Ramos (cell line): ENCODE measurements around the gene IFNA13.
"Not testable (repeated sequence)": the region's sequence is repeated elsewhere in the genome, so short reads cannot be mapped to it uniquely, and the experiment has no call there.

ENCODE experiments used
- in situ Hi-C: fragments of 300-500 bp; cut with MboI; formaldehyde crosslinking; loops from one replicate; pipeline ENCODE4 v1.14.3; 2022; ENCODE audit warnings: low sequenced_read_pairs; ENCODE audit not compliant: unreplicated experiment

The IFNA13 gene

GRCh38 chr9:21367957-21368356, at the start of gene IFNA13:
Gene IFNA13, minus strand, starts transcription at chr9:21368057. Its CDS starts 47 bp downstream, at chr9:21368010.
- in situ Hi-C loops = no loop called here

DNA sequence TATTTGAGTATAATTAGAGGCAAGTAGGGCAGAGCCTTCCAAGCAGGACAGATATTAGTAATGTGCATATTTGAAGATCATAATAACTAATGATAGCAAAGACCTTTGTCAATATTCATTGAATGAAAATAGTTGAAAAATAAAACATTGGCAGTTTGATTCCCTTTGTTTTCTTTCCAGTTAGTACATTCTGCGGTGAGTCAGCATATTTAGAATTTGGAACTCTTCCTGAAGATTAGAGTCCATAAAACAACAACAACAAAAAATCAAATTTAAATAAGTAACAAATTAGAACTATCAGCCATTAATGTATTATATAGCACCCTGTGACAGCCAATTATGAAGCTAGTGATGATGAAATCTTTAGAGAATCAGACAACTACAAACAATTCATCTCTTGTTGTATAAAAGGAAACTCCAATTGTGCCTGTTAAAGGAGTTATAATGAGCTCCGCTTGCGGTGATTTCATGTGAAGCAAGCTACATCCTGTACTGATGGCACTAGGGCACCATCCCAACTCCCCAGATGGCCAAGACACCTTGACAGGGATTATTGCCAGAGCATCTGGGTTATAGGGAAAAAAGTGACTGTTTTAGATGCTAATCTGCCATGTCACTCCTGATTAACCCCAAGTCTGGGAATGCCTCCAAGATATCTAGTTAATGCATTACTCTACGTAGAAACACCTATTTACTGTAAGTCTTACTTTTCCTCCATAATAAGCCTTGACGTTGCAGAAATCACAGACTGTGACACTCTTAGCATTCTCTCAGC, 47.8 kb upstream of the IFNA13 start:
- in situ Hi-C loops = no loop called here

DNA sequence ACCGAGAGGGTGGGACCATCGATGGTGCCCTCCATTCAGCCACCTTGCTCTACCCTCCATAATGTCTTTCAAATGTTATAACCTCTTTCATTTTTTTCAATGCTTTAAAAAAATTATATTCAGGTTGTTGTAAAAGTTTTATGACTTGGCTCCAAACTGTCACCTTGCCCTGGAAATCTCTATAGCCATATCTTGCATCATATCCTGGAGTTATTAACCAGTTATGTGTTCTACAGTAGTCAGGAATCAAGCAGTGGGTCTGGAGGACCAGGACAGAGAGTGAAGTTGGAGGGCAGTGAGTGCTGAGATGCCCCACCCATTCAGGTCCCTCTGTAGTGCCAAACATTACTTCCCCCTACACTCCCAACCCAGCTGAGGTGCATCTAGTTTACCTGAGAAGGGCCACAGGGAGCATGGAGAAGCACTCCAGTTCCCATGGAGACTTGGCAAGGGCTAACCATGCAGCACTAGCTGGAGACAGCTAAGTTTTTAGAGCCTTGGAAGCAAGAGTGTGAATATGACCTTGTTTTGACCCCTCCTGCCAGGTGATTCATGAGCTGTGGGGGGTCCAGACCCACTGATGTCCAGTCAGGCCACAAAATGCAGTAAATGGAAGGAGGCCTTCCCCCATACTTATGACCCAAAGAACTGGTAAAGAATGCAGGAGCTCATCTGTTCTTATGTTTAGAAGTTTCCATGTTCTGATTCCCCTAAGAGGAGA, 46.5 kb upstream of the IFNA13 start:
- in situ Hi-C loops = no loop called here

DNA sequence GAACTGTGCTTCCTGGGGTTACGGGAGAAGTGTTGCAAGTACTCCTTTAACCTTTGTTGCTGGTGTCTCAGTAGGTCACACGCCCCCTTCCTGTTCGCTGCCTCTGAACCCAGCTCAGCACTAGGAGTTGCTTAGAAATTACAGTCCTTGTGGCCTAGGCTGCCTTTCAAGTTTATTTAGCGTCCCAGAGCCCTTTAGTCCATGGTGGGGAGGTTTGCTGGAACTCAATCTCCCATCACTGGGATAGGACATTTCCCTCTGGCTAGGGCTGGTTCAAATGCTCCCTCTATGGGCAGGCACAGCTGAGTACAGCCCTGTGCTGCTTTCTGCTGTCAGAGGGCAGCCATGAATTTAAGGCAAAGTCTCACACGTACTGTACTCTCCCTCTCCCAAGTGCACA, 45.8 kb upstream of the IFNA13 start:
- in situ Hi-C loops = no loop called here

DNA sequence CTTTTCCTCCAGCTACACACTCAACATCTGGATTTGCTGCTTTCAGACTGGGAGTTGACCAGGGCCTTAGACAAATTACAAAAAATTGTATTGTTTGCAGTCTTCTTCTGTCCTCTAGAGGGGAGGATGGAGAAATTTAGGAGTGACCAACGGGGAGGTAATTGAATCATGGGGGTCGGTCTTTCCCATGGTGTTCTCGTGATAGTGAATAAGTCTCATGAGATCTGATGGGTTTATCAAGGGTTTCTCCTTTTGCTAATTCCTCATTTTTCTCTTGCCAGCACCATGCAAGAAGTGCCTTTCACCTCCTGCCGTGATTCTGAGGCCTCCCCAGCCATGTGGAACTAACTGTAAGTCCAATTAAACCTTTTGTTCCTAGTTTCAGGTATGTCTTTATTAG, 45.3 kb upstream of the IFNA13 start:
- in situ Hi-C loops = no loop called here

GRCh38 chr9:21412107-21412506, 44.2 kb upstream of the IFNA13 start:
- in situ Hi-C loops = no loop called here

- in situ Hi-C loops = no loop called here
Measured at GRCh38 chr9:21408817-21409216, 41.0 kb upstream of the IFNA13 start, which contains the start of gene IFNA8. Gene IFNA8, plus strand, starts transcription at chr9:21409117. Its CDS starts 60 bp downstream, at chr9:21409177.

GRCh38 chr9:21404146-21404545, 36.3 kb upstream of the IFNA13 start:
- in situ Hi-C loops = no loop called here

GRCh38 chr9:21402386-21403251, 34.8 kb upstream of the IFNA13 start:
- in situ Hi-C loops = no loop called here

- in situ Hi-C loops = no loop called here
Measured at GRCh38 chr9:21399956-21400355, 32.1 kb upstream of the IFNA13 start.

GRCh38 chr9:21398955-21399489, 31.2 kb upstream of the IFNA13 start:
- in situ Hi-C loops = no loop called here

GRCh38 chr9:21395778-21396717, 28.2 kb upstream of the IFNA13 start:
- in situ Hi-C loops = no loop called here

- in situ Hi-C loops = no loop called here
Measured at GRCh38 chr9:21392270-21392669, 24.4 kb upstream of the IFNA13 start.

GRCh38 chr9:21385131-21385670, 17.3 kb upstream of the IFNA13 start, which contains the start of gene IFNA2:
Gene IFNA2, minus strand, starts transcription at chr9:21385398. Its CDS starts 69 bp downstream, at chr9:21385329.
- in situ Hi-C loops = no loop called here

DNA sequence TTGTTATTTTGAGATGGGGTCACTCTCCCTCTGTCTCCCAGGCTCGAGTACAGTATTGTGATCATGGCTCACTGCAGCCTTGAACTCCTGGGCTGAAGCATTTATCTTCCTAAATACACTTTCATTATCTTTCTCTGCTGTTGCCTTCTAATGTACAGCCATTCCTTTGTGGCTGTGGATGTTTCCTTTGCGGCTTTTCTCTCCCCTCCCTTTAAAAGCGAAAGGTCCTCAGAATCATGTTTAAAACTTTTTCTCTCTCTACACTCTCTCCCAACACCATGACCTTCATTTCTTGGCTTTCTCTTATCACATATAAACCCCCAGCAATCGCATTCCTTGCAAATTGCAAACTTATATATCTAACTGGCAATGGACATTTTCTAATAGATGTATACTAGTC, 15.8 kb upstream of the IFNA13 start:
- in situ Hi-C loops = no loop called here

DNA sequence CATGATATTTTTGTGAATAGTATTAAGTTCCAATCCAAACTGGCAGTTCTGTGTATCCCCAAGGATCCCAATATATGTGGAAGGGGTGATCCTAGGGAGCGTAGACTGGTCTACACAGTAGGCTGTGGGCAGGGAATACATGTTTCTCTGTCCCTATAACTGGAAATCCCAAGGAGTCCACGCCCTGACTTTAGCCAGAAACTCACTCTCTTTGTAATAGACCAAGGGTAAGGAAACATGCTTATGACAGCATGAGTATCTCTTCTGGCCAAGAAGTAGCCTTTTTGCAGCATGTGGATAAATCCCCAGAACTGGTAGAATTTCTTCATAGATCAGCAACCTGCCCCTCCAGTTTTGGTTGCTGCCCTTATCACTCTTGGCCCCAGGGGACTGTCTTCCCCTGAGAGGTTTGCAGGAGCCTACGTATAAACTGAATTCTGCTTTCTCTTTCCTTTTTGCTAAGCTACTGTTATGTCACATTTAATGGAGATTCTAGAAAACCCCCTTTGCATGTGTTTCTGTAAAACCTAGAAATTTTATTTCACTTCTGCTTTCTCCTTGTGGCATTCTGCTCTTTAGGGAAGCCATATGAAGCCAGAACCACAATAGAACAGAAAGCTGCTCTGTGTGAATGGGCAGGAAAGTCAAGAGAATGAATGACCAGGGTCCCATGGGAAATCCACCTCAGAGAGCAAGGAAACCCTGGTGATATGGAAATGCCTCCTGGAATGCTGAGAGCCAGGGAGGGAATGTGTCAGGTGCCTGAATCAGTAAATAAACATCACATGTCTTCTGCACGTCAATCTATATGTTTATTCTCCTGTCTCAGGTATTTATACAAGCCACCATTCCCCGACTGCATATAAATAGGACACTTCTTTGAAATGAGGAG, 13.8 kb upstream of the IFNA13 start:
- in situ Hi-C loops = no loop called here

DNA sequence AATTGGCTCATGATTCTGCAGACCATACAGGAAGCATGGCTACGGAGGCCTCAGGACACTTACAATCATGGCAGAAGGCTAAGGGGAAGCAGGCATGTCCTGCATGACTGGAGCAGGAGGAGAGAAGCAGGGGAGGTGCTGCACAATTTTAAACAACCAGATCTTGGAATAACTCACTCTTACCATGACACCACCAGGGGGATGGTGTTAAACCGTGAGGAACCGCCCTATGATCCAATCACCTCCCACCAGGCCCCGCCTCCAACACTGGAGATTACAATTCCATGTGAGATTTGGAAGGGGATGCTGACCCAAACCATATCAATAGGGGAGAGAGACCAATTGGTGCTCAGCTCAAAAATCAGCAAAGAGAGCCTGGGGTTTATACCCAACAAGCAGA, 3.6 kb upstream of the IFNA13 start:
- in situ Hi-C loops = not testable (repeated sequence)

- in situ Hi-C loops = not testable (repeated sequence)
Measured at GRCh38 chr9:21367169-21367568, 688 bp downstream of the IFNA13 start.
